Gastrocnemius medialis (tissue), 4 donors: ENCODE data around the gene WDR82.

ENCODE experiments used
- POLR2A ChIP-seq, 2 donors: fragments of 450-650 bp; IDR thresholded peaks; one replicate each; pipeline ENCODE4 v1.6.1; 2017; ENCODE audit warnings: antibody characterized with exemption in 2 of 2, mild to moderate bottlenecking in 2 of 2, moderate library complexity in 2 of 2
- TF ChIP-seq, protein P1 (sequence below), 5 experiments: fragments of 450-650 bp in 3 of 5; fragments of 200-600 bp in 2 of 5; sonication (generic) in 2 of 5; IDR thresholded peaks in 4 of 5; conservative IDR thresholded peaks in 1 of 5; 1 replicate in 4 of 5; 2 replicates in 1 of 5; pipeline ENCODE4 v1.5.1; 2016 to 2019; ENCODE audit warnings: antibody characterized with exemption in 5 of 5, mild to moderate bottlenecking in 3 of 5, moderate library complexity in 3 of 5

GRCh38 chr3:52303811-52304210 lies 25.4 kb upstream of the WDR82 start:
- TF ChIP-seq, protein P1, sequence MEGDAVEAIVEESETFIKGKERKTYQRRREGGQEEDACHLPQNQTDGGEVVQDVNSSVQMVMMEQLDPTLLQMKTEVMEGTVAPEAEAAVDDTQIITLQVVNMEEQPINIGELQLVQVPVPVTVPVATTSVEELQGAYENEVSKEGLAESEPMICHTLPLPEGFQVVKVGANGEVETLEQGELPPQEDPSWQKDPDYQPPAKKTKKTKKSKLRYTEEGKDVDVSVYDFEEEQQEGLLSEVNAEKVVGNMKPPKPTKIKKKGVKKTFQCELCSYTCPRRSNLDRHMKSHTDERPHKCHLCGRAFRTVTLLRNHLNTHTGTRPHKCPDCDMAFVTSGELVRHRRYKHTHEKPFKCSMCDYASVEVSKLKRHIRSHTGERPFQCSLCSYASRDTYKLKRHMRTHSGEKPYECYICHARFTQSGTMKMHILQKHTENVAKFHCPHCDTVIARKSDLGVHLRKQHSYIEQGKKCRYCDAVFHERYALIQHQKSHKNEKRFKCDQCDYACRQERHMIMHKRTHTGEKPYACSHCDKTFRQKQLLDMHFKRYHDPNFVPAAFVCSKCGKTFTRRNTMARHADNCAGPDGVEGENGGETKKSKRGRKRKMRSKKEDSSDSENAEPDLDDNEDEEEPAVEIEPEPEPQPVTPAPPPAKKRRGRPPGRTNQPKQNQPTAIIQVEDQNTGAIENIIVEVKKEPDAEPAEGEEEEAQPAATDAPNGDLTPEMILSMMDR (IDR thresholded peaks at IDR 0.05 in 4 of 5, conservative IDR thresholded peaks at IDR 0.05 in 1 of 5) = no peak
- no peak for TF ChIP-seq POLR2A (IDR thresholded peaks at IDR 0.05)
